CD4-positive, alpha-beta T cell treated with Interleukin-4 for 1 hour (primary cell): ENCODE measurements around the gene SLC44A3.
A peak's percentile ranks its signal among the peaks of the same experiment; 100 is the strongest.

ENCODE experiments used
- DNase-seq, 2 donors: peaks; one replicate each; pipeline ENCODE4 v3.0.0-alpha.2; 2020 to 2022

Gene SLC44A3

DNA sequence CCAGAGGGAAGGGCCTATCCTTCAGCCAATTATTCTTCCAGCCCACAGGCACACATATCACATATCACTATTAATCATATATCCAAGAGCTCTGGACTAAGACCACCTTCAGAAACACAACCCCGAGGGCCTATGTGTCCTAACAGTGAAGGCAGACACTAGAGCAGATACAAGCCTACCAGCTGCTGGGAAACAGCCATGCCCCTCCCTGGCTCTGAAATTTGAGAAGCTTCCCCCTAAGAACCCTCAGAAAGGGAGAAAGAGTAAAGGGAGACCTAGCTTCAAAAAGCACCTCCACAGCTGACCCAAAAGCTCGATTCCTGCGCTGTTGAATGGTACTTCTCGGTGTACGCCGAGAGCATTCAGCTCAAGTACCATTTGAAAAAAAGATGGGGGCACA lies 89.3 kb downstream of the SLC44A3 start:
- no peak for DNase-seq

DNA sequence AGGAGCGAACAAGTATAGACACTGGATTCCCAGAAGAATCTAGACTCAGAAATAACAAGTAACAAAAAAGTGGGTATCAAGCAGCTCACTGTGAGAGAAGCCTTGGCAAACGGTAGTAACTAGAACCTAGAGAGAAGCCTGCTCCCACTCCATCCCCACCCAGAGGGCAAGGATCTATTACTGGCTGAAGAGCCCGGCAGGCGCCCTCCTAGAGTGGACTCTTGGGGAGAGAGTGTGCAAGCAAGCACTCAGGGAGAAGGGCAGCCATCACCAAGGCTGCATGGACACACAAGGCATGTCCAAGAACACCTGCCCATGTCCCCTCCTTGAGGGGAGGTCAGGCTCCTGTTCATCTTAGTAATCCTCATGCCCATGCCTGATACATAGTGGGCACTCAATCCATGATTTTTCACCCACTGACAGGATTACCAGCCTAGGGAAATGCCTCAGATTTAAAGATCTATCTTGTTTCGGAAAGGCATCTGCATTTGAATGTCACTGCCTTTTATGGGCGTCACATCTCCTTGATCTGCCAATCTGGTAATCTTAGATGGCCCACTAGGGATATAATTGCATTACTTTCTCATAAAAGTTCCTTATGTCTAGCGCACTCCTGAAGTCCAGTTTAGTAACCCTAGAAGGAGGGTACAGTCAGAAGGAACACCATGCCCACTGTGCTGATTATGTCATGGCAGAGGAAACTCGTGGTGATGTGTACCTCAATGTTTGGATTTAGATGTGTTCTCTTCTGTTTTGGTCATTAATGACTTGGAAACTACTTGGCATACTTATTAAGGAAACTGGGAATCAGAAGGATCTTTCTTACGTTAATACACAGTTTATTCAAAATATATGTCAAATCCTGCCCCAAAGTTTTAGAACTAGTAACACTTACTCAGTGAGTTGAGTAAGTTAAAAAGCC lies 92.4 kb downstream of the SLC44A3 start:
- no peak for DNase-seq

DNA sequence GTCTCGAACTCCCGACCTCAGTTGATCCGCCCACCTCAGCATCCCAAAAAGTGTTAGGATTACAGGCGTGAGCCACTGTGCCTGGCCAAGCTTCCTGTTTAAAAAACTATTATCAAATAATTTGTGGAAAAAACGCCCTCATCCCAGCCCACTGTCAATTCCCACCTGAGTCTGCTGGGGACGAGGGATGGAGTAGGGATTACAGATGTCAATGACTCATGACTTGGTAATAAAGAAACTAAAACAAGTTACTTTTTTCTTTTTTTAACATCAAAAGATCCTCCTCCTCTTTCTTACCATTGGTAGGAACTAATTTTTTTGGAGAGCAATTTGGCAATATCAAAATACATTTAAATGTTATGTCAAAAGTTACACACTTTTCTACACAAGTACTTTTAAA lies 97.1 kb downstream of the SLC44A3 start:
- DNase-seq, result no peak

DNA sequence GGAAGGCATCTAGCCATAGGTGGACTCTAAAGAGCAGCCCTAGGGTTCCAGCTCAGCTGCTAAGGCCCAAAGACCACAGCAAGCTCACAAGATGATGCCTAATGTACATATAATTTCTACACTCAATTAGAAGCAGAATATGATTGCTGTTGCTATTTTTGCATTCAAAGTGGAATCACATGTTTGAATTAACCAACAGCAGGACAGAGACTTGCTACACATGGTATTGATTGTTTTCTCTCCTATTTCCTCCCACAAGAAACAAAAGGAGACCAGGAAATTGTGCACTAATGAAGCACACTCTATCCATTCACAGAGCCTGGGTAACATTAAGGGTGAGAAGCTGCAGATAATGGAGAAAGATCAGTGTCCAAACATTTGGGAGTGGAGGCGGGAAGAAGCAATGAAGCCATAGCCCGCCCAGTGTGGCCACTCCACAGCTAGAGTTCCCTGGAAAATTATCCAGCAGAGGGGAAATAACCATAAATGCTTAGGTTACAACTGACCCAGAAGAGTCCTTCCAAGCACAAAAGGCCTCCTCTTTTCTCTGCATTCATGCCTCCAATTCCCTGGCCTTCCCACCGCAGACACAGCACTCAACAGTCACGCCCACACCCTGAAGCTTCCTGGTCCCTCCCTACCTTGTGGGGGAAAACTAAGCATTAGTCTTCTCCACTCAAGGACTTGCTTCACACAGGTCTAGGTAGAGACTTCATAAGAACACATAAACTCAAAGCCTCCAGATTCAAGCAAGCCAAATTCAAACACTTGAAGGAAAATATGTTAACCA lies 99.3 kb downstream of the SLC44A3 start:
- no peak for DNase-seq

DNA sequence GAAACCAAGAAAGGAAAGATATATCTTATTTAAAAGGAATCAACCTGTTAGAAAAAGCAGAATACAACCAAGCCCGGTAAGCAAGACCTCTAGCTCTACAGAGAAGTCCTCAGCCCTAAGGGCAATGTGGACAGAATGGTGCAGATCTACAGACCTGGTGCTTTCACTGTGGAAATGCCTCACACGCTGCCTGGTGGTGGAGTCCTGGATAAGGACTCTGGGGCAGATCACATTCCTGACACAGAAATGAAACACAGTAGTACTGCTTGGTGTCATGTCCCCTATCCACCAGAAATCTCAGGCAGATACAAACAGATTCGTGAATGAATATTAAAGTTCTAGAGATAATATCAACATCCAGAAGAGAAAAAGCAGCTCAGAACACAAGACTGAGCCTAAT lies 99.9 kb downstream of the SLC44A3 start:
- no peak for DNase-seq

DNA sequence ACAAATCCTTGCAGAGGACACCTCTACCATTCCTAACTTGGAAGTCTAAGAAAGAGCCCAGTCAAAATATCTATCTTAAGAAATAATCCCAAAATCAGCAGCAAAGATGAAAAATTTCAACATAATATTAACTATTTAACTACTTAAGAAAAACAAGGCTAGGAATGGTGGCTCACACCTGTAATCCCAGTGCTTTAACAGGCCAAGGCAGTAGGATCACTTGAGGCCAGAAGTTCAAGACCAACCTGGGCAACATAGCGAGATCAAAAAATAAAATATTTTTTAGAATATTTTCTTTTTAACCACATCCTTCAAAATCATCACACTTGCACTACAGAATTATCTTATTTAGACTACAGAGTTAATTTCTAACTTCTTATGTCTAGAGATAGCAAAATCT lies 101.8 kb downstream of the SLC44A3 start:
- DNase-seq, result no peak

DNA sequence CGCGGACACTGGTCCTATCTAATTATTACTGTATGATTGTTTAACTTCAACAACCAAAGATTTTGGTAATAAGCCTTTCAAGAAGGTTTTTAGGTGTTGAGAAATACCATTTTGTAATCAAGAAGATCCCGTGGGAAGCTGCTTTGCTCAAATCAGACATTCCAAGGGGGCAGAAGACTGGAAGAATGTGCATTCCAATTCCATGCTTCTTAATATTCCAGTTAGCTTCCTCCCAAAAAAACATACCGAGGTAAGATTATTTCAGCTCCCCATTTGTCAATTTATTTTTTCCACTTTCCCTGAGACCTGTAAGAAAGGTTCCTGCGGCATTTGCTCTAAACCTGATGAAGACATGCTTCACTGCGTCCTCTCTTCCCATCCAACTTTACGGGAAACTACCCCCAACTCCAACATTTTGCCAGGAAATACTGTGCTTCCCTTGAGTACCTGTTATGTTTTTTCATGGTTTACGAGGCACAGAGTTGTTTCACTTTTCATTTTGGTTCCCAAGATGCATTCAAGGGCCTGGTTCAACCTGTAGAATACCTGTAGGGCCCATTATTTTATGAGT lies 102.7 kb downstream of the SLC44A3 start:
- DNase-seq, result no peak

DNA sequence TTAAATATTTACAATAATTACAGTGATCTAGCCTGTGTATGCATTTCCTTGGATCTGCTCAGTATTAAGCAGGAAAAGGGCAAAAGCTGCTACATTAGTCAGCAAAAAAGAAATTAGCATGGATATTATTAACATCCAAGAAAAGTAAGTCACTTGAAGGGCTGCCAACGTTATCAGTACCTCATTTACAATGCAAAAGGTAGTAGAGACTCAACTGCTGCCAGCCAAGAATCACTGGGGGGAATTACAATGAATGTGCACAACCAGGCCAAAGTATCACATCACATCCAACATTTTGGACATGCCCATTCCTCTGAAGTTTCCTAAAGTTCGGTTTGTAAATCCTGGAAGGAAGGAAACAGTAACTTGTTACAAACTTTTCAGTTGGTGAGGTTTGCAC lies 104.8 kb downstream of the SLC44A3 start:
- DNase-seq, result no peak

DNA sequence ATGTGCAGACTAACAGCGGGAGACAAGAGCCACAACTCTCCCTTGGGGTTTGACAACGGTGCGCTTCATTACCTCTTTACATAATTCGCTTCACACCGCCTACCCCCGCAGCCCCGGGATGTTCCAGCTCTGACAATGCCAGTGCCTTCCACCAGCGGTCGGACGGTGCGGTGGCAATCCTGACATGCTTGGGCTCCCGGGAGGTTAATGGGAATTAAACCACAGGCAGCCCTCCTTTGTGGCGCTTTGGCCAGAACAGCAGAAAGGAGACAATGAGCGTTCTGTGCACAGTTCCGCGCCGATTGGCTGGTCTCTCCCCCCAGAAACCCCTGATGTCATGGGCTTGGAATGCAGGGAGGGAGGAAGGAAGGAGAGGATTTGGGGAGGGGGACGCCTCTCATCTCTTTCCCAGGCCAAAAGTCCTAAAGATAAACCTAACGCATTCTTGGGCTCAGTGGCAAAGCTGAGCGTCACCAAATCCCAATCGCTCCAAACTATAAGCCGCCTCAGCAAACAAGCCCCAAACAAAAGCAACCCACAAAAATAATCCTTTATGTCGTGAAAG lies 105.5 kb downstream of the SLC44A3 start:
- peak in 1 of 2 donors; percentile 23 for DNase-seq

DNA sequence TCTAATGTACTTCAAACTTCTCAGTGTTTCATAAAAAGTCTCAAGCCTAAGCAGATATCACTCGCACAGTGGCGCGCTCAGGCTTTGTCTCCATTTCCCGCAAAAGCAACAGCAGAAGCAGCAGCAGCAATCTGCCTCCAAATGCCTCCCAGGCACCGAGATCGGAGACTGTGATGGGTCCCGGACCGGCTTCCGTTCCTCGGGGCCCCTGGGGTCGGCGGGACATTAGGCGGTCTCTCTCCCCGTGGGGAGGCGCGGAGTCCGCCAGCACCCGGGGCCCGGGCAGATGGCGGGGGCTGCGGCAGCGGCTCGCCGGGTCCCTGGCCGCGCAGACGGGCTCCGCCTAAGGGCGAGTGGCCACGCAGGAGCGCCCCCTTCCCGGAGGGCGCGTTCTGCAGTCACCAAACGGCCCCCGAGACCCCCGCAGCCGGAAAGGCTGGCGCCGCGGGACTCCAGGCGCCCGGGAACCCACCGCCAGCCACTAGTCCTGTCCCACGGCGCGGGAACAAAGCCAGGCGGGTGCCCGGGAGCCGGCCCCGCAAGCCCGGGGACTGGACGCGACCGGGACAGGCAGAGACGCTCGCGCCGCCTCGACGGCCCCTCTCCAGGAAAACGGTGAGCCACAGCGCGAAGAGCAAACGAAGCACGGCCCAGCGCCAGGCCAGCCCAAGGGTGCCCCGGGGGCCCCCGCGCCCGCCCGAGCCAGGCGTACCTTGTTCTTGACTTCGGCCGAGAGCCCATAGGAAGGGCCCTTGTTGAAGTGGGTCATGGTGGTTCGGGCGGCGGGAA lies 106.2 kb downstream of the SLC44A3 start:
- peak in 1 of 2 donors; percentile 10 for DNase-seq

DNA sequence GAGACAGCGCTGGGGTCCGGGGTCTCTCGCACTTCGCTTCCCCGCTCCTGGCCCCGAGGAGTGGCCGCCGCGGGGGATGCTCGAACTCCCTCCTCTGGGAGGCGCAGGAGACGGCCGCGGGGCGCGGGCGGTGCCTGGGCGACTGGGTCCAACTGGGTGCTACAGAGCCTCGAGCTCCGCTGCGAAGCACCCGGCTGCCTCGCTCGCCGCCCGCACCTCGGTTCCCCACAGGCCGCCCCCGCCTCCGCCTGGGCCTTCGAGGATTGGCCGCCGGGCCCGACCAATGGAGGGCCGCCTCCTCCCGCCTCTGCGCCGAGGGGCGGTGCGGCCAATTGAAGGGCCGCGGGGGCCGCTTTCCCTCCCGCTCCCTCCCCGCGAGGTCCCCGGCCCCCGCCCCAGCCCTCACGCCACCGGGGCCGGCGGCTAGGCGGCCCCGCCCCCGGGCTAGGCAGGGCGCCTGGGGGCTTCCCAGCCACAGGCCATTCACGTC lies 106.8 kb downstream of the SLC44A3 start, which contains the start of gene CNN3:
Gene CNN3, minus strand, starts transcription at position 196 of the 490 bp plus-strand sequence. CDS start 216 bp downstream, outside the sequence.
- DNase-seq, result peak; percentile 65 to 77

DNA sequence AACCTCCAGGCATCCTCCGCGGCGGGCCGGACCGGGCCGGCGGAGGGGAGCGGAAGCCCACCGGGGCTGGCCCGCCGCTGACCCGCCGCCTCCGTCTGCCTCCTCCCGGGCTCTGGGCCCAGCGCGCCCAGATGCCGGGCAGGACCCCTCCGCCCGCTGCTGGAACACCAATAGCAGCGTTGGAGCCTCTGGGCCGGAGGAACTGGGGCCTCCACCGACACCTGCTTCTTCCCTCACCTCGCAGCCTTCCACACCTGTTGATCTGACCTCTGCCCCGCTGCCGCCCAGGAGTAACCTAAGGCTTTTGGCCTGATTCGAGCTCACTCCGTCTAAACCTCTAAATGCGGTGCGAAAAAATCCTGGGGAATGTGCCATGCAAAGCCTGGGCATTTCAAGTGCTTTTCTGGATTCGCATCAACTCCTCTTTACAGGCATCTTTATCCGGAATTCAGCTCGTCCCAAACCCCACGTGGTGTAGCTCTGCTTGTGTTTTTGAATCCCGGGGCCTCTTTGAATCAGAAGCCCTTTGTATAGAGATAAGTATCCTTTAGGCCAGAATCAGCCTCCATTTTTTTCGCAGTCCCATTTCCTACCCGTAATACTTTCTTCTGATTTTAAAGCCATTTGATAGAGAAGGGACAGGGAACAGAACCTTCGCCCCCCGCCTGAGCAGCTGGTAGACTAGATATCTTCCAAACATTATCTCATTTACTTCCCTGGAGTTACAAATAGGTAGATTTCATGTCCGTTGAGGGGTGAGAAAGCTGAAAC lies 107.4 kb downstream of the SLC44A3 start:
- DNase-seq, result no peak

DNA sequence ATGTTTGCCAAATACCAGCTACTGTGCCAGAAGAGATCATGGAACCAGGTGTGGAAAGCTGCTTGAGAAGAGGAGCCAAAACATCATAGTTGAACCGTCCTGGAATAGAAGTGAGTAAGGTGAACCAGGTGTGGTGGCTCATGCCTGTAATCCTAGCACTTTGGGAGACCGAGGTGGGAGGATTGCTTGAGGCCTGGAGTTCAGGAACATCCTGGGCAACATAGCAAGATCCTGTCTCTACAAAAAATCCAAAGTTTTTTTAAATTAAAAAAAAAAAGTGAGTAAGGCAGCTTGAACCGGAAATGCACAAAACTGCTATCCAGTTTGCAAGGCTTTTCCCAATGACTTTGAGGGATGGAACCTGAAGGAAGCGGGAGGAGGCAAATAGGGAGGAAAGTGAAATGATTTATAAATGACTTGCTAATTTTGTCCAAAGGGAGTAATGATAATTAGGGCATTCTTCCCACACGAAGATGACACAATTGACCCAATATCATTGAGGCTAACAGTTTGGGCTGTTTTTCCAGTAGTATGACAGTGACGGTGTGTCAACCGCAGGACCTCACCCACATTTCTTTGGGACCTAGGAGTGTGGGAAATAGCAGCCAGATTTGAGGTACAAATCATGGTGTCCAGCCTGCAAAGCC lies 108.3 kb downstream of the SLC44A3 start:
- no peak for DNase-seq

DNA sequence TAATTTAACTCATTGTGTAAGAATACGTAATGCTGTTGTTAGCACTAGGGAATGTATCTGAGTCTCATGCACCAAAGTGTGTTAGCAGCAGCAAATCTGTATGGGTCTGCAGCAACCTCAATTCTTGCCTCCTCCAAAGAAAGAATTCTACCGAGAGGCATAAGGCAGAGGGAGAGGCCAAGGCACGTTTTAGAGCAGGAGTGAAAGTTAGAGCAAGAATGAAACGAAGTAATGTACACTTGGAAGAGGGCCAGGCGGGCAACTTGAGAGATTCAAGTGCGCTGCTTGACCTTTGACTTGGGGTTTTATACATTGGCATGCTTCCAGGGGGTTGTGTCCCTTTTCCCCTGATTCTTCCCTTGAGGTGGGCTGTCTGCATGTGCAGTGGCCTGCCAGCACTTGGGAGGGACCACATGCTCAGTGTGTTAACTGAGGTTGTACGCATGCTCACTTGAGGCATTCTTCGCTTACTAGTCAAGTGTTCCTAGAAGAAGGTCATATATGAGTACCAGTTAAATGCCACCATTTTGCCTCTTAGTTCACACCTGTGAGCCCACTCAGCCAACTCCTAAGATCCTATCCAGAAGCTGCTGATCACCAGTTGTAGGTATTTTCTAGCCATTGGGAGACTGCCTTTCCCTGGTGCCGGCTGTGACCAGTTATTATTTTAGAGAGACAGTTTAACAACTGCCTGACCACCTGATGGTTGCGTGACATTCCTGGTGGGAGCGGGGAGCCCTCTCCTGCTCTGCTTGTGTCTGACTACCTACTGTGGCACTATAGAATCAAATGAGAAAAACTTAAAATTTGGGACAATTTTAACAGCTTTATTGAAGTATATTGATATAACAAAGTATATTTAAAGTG lies 109.4 kb downstream of the SLC44A3 start:
- no peak for DNase-seq

DNA sequence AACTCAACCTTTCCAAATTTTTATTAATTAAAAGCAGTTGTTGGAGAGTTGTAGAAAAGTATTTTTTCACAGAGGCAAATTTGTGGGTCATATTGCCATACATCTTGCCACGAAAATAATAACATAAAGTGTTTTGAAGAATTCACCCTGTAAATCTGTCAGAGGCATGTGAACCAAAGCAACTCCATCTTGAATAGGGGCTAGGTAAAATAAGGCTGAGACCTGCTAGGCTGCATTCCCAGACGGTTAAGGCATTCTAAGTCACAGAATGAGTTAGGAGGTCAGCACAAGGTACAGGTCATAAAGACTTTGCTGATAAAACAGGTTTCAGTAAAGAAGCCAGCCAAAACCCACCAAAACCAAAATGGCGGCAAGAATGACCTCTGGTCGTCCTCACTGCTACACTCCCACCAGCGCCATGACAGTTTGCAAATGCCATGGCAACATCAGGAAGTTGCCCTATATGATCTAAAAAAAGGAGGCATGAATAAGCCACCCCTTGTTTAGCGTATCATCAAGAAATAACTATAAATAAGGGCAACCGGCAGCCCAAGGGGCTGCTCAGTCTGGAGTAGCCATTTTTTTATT lies 111.2 kb downstream of the SLC44A3 start:
- DNase-seq, result no peak

DNA sequence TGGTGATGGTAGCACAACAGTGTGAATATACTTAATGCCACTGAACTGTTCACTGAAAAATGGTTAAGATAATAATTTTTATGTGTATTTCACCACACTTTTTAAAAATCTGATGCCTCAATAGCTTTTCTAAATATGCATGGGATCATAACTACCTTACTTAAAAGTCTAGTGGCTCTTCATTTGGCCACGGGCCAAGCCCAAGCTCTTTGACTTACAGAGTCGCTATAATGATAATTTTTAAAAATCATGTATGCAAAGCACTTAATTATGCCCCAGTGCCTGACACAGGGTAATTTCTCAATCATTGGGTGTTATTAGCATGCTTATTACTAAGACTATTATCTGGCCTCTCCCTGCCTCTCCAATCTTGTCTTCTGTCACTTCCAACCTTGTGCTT lies 114.4 kb downstream of the SLC44A3 start:
- no peak for DNase-seq

DNA sequence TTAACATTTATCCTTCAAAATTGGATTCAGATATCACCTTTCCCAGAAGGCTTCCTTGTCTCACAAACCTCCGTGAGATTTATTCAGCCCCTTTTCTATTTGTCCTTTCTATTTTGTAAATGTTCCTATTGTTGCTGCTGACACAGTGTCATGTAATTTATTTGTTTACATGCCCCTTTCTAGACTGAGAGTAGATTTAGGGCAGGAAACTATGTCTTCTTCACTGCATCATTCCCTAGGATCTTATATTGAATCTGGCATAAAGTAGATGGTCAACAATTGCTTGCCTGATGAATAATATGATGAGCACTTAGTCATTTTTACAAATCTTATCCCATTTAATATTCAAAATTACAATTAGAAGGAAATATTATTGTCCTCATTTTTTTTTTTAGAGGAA lies 114.9 kb downstream of the SLC44A3 start:
- DNase-seq, result no peak

DNA sequence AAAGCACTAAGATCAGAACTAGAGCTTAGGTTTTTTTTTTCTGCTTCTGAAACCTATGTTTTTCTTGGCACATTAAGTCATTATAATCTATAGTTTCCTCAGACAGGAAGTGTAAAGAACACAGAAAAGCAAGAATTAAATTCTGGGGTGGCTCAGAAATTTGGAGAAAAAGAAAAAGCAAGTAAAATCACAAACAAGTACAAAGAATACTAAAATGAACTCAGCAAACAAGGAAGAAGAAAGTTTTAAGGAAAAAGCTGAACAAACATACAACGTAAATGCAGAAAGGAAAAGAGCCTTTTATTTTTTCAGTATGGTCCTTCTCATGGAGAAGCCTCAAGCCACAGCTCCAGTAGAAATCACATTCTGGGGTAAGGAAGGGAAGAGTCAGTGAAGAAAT lies 115.3 kb downstream of the SLC44A3 start:
- no peak for DNase-seq

DNA sequence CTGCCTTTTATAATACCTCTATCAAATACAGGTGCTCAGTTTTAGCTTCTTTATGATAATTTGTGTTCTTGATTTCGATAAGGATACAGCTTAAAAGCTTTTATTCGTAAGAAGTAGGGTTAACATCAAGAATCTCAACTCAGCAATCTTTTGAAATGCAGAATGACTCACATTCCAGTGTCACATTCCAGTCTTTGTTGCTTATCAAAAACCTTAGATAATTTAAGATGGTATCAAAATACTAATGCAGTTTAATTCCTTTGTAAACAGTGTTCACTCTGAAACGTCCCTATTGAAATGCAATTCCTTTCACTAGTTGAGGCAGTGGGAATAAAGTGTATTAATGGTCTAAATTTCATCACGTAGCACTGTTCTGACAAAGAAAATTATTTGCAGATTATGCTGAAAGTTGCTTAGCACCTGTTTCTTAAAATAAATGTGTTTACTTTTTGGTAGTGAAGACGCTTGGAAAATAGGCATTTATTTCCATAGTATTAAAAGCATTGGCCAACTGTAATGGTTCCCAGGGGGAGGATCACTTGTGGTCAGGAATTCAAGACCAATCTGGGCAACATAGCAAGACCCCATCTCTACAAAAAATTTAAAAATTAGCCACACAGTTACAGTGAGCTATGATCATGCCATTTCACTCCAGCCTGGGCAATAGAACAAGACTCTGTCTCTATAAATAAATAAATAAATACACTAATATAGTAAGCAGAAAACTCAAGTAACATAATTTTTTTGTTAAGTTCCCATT lies 116.9 kb downstream of the SLC44A3 start:
- DNase-seq, result no peak
